ENCODE measurements around the gene PVR.
"Not testable (repeated sequence)": the region's sequence is repeated elsewhere in the genome, so short reads cannot be mapped to it uniquely, and the experiment has no call there.

PVR gene

DNA sequence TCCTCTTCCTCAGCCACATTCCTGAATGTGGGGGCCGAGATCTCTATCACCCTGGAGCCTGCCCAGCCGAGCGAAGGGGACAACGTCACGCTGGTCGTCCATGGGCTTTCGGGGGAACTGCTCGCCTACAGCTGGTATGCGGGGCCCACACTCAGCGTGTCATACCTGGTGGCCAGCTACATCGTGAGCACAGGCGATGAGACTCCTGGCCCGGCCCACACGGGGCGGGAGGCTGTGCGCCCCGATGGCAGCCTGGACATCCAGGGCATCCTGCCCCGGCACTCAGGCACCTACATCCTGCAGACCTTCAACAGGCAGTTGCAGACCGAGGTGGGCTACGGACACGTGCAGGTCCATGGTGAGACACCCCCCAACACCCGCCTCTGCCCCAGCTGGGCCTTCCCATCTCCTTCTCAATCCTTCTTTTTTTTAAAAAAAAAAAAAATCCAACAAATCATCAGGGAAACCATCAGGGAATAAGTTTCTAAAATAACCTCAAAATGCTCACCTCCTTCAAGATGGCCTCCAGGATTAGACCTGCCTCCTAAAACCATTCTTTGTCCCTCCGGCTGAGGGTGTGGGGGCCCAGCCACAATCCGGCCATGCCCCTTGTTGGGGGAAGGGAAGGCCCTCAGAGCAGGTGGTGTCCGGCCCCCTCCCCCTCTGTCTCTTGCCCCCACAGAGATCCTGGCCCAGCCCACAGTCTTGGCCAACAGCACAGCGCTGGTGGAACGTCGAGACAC is 59.8 kb downstream of the PVR start:
- no peak for DNase-seq

DNA sequence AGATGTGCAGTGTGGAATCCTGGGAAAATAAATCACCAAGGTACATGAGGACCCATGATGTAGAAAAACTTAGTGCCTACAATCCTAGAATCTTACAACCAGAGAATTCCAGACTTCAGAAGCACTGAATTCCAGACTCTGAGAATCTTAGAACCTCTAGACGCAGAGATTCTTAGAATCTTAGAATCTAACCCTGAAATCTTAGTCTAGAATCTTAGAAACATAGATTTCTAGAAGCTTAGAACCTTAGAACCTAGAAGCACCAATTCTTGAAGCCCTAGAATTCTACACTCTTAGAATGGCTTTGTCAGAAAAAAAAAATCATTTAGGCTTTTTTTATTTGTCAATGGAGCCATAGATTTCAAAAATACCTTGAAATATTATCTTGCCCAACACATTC is 61.3 kb downstream of the PVR start:
- DNase-seq = no peak

DNA sequence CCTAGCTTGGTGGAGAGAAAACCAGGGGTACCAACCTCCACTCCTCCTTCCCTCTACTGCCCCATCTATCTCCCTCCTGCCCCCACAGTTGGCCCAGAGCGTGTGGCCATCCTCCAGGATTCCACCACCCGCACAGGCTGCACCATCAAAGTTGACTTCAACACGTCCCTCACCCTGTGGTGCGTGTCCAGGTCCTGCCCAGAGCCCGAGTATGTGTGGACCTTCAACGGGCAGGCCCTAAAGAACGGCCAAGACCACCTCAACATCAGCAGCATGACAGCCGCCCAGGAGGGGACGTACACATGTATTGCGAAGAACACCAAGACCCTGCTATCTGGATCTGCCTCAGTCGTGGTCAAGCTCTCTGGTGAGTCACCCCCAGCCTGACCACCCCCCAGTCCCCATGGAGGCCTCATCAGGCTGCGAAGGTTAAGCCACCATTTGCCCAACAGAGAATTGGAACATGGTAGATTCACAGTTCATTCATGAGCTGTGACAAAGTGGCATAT is 61.8 kb downstream of the PVR start:
- no peak for DNase-seq

DNA sequence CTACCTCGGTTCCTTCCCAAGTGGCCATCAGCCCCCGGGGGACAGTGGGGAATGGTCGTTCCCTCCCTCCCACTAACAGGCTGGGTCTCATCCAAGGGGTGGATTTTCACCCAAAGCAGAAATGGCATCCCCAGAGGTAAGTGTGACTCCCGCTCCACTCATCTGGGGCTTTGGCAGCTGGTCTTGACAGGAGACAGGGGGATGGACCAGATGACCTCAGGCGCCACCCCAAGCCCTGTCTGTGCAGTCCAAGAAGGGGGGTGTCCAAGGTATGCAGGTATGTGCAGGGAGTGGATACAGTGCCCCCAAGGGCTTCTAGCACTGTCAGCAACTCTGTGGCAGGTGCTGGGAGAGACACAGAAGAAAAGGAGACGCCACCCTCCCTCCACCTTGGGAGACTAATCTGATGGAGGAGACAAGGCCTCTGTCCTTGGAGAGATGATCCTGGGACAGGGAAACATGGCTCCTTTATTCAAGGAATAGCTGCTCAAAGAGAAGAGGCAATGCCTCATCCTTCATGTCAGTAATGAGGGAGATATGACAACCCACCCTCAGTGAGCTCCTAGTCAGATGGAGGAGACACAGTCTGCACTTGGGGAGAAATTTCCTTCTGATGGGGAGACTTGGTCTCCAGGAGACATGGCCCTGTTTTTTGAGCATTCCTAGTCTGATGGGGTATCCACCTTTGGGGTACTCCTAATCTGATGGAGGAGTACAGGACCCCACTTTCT is 63.0 kb downstream of the PVR start:
- DNase-seq = no peak

DNA sequence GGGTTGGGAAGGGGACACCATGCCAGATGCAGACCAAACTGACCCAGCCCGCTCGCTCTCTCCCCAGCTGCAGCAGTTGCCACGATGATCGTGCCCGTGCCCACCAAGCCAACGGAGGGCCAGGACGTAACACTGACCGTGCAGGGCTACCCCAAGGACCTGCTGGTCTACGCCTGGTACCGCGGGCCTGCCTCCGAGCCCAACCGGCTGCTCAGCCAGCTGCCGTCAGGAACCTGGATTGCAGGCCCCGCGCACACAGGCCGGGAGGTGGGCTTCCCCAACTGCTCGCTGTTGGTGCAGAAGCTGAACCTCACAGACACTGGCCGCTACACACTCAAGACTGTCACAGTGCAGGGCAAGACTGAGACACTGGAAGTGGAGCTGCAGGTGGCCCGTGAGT is 64.1 kb downstream of the PVR start:
- DNase-seq = no peak

DNA sequence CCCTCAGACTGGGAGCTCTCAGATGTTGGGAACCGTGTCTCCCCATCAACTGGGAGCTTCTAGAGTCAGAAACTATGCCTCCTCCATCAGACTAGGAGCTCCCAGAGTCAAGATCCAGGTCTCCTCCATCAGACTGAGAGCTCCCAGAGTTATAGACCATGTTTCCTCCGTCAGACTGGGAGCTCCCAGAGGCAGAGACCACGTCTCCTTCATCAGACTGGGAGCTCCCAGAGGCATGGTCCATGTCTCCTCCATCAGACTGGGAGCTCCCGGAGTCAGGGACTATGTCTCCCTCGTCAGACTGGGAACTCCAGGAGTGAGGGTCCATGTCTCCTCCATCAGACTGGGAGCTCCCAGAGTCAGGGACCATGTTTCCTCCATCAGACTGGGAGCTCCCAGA is 65.2 kb downstream of the PVR start:
- no peak for DNase-seq

DNA sequence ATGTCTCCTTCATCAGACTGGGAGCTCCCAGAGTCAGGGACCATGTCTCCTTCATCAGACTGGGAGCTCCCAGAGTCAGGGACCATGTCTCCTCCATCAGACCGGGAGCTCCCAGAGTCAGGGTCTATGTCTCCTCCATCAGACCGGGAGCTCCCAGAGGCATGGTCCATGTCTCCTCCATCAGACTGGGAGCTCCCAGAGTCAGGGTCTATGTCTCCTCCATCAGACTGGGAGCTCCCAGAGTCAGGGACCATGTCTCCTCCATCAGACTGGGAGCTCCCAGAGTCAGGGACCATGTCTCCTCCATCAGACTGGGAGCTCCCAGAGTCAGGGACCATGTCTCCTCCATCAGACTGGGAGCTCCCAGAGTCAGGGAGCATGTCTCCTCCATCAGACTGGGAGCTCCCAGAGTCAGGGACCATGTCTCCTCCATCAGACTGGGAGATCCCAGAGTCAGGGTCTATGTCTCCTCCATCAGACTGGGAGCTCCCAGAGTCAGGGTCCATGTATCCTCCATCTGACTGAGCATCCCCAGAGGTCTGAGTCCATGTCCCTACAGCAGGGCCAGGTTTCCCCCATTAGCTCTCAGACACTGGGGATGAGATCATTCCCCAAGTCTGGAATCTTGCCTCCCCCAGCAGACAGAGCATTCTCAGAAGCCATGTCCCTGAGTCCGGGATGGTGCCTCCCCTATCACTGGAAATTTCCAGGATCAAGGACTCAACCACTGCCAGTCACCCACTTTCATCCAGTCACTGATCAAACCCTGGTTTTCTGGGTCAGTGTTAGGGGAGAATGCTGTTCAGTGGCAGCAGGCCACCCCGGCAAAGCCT is 65.9 kb downstream of the PVR start:
- DNase-seq = not testable (repeated sequence)

DNA sequence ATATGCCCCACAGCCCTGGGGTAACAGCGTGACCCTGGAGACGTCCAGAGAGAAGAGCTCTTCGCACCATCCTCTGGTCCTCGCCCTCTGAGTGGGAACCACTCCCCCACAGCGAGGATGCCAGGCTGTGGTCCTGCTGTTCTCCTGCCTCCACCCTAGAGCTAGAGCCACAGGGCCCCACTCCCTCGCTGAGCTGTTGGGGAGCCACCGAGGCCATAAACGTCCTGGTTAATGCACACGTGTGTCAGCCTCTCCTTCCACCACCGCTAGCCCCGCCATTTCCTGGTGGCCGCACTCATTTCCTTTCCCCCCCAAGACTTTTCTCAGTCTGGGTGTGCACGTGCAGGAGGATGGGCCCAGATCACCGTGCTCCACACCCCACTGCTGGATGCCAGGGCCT is 66.8 kb downstream of the PVR start:
- DNase-seq = no peak

DNA sequence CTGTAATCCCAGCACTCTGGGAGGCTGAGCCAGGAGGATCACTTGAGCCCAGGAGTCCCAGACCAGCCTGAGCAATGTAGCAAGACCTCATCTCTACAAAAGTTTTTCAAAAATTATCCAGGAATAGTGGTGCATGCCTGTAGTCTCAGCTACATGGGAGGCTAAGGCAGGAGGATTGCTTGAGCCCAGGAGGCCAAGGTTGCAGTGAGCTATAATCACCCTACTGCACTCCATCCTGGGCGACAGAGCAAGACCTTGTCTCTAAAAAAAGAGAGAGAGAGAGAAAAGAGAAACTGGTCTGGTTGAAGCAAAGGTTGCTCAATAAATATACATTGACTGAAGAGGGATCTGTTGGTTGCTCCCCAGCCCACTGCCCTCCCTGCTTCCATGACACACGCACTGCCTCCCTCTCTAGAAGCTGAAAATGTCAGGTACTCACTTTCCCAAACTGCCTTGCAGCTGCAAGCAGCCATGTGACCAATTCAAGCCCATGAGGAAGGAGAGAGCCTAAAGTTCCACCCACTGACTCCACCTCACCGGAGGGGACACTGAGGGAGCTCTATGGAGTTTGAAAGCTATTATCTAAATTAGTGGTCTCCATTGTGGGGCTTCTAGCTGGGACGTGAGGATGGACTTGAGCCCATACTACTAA is 69.3 kb downstream of the PVR start:
- no peak for DNase-seq

Measured in NCI-H1436 treated with DMSO at 0.1 percent for 48 hours (cell line).